Stimulated activated effector memory CD8-positive, alpha-beta T cell treated with anti-CD3 and anti-CD28 coated beads, Interleukin-12 subunit alpha, Interleukin-12 subunit beta, amount 100 ng/mL, for 72 hours (primary cell): Measurements from ENCODE around the gene MRTFB.

Source experiments
- ATAC-seq: fragments of 150-1000 bp; cut with Tn5 transposase; 2 replicates; pipeline ENCODE4 v1.10.0; 2021
- DNase-seq, 2 donors: peaks; one replicate each; pipeline ENCODE4 v3.0.0; 2021 to 2022; ENCODE audit warnings: low spot score in 2 of 2
- H3K27ac Mint-ChIP-seq: one replicate; pipeline ENCODE4 v1.8.0; 2022; ENCODE audit warnings: mild to moderate bottlenecking, mixed read lengths
- H3K36me3 Mint-ChIP-seq: one replicate; pipeline ENCODE4 v1.8.0; 2022; ENCODE audit warnings: mild to moderate bottlenecking, mixed read lengths
- H3K4me1 Mint-ChIP-seq: one replicate; pipeline ENCODE4 v1.8.0; 2022; ENCODE audit warnings: mixed read lengths
- H3K4me3 Mint-ChIP-seq: one replicate; pipeline ENCODE4 v1.8.0; 2022; ENCODE audit warnings: mild to moderate bottlenecking, mixed read lengths
- H3K9me3 Mint-ChIP-seq: one replicate; pipeline ENCODE4 v1.8.0; 2022; ENCODE audit warnings: mixed read lengths

MRTFB gene

GRCh38 chr16:14280541-14280940 lies 209.4 kb downstream of the MRTFB start:
- Mint-ChIP-seq H3K4me3 (no peak overlapping the region), H3K9me3 (no peaks in the 10 kb centered on the region), H3K36me3 (peaks cover 9% of the 10 kb centered on the region), H3K4me1 (peaks cover 7% of the 10 kb centered on the region), H3K27ac (no peak overlapping the region)
- DNase-seq (no peak), ATAC-seq (no peak)

DNA sequence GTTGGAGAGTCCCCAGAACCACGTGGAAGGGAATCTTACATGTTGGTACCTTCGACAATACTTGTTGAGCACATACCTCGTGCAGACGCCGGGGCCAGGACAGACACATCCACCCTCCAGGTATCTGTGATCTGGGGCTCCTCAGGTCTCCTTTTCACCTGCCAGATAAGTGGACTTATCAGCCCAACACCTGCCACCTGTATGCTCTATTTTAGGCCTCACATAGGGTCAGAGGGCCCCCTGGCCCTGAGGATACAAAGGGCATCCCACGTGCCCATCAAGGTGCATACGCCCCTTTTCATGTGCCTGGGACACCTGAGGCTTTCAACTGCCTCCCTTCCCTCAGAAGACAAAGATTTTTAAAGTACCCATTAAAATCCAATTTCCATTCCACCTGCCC lies 212.7 kb downstream of the MRTFB start:
- Mint-ChIP-seq H3K9me3 (no peaks in the 10 kb centered on the region), H3K4me1 (peaks cover 19% of the 10 kb centered on the region), H3K36me3 (peaks cover 20% of the 10 kb centered on the region), H3K27ac (no peak overlapping the region), H3K4me3 (no peak overlapping the region)
- DNase-seq (no peak), ATAC-seq (no peak)

DNA sequence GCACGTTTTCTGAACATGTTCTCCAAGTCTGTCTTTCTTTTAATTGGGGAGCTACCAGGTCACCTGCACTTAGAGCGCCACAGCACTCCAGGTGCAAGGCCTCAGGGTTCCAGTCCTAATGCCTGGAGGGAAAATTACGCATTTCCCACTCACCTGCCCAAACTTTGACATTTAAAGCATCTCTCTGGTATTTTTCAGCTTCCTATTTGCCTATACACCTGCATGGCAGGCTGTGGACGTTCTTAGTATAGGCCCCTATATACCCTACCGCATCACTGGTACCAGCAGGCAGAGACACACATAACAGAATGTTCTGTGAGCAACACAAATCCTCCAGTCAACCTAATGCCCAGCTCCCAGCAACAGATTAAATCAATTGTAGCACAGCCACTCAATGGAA lies 213.3 kb downstream of the MRTFB start:
- Mint-ChIP-seq H3K4me1 (peaks cover 19% of the 10 kb centered on the region), H3K9me3 (peaks cover 4% of the 10 kb centered on the region), H3K36me3 (peaks cover 20% of the 10 kb centered on the region), H3K4me3 (peak overlapping the region; percentile 81), H3K27ac (no peak overlapping the region)
- DNase-seq (no peak), ATAC-seq (no peak)

GRCh38 chr16:14284930-14285512 lies 213.9 kb downstream of the MRTFB start:
- no peak for DNase-seq
- Mint-ChIP-seq H3K9me3 (peaks cover 9% of the 10 kb centered on the region), H3K4me3 (peak overlapping the region; percentile 81), H3K36me3 (peaks cover 20% of the 10 kb centered on the region), H3K27ac (peak overlapping the region; percentile 97), H3K4me1 (peaks cover 19% of the 10 kb centered on the region)
- peak; percentile 68 for ATAC-seq

DNA sequence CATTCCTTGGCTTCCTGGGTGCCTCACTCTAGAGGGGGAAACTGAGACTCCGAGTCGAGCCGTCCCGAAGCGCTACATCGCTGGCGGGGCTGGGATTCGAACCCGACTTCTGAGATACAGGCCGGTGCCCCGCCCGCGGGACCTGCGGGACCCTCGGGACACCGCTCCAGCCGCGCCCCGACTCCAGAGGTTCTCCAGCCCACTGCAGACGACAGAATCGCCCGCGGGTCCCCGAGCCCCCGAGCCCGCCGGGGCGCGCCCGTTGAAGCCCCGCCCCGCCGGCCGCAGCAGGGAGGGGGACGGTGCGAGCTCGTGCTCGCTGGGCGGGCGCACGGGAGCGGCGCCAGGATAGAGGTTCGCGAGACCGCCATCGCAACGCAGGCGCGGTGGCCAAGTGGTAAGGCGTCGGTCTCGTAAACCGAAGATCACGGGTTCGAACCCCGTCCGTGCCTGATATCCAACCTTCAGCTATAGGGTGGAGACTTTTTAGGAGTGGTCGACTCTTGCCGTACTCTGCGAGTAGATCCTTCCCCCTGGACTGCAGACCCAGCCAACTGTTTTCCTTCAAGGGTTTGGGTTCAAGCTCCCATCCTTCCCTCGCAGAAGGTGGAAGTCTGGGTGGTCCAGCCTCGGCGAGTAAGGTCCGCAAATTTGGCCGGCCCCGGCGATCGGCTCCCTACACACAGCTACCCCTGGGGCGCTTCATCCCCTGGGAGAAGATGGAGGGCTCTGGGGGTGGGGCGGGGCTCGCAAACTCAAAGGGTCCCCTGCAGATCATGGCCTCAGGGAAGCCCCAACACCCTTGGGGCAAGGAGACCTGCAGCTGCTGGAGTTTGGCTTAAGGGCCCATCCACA lies 214.6 kb downstream of the MRTFB start:
- Mint-ChIP-seq H3K4me3 (peak overlapping the region; percentile 81), H3K36me3 (peaks cover 20% of the 10 kb centered on the region), H3K27ac (peak overlapping the region; percentile 97), H3K4me1 (peaks cover 19% of the 10 kb centered on the region), H3K9me3 (peaks cover 11% of the 10 kb centered on the region)
- DNase-seq (peak; percentile 98 to 99), ATAC-seq (peak; percentile 87)

DNA sequence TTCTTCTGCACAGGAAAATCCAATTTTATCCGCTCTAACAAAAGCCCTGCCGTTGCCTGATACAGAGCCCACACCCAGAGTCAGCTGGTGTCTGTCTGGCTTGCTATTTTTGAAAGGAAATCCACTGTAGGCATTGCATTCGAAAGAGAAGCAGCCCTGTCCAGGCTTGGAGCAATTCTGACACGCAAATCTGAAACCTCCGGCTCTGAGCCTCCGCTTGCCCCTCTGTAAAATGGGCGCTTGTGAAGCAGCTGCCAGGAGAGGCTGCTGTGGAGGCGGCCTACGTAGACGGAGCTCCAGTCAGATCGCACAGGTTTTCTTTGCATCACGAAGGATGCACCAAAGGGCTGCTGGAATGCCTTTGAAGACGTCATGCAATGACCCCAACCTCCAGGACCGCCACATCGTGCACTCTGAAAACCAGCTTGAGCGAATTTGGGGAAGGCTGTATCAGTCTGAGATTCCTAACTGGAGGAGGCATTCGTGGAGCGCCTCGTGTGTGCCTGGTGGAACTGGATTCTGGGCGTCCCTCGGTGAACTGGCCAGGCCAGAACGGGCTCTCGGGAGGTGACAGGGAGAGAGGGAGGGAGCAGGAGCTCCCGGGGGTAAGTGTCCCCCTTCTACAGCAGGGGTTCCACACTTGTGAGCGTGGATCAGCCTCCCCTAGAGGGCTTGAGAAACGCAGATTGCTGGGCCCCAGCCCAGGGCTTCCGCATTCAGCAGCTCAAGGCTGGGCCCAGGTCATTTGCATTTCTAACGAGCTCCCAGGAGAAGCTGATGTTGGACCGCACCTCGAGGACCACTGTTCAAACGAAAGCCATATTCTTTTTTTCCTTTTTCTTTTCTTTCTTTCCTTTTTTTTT lies 215.5 kb downstream of the MRTFB start:
- H3K36me3 Mint-ChIP-seq, result peaks cover 20% of the 10 kb centered on the region
- no peak for DNase-seq
- H3K27ac Mint-ChIP-seq, result peak overlapping the region; percentile 97
- ATAC-seq, result peak; percentile 11
- H3K4me1 Mint-ChIP-seq, result peaks cover 19% of the 10 kb centered on the region
- H3K4me3 Mint-ChIP-seq, result peak overlapping the region; percentile 81
- peaks cover 11% of the 10 kb centered on the region for H3K9me3 Mint-ChIP-seq

- H3K4me1 Mint-ChIP-seq, result peaks cover 18% of the 10 kb centered on the region
- H3K36me3 Mint-ChIP-seq, result peaks cover 18% of the 10 kb centered on the region
- H3K4me3 Mint-ChIP-seq, result no peak overlapping the region
- ATAC-seq, result no peak
- DNase-seq, result peak in 1 of 2 donors; percentile 67
- peaks cover 11% of the 10 kb centered on the region for H3K9me3 Mint-ChIP-seq
- H3K27ac Mint-ChIP-seq, result no peak overlapping the region
Observed at GRCh38 chr16:14289692-14290340, 218.7 kb downstream of the MRTFB start.

DNA sequence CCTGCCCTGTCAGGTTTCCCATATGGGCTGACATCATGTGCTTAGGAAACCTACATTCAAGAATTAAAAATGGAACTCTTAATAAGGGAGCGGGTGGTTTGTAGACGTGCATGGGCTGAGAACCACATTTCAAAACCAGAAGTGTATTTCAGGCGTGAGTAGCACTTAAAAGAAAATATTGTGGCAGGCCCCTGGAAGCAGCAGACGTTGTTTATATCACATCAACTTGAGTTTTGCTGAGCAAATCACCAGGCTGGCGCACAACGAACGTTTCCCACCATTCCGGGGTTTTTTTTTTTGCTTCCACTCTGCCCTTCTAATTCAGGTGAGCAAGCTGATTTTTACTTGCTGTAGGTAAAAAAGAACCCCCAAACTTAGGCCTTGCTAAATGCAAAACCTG lies 220.2 kb downstream of the MRTFB start:
- Mint-ChIP-seq H3K4me3 (no peak overlapping the region), H3K36me3 (peaks cover 4% of the 10 kb centered on the region), H3K4me1 (peaks cover 5% of the 10 kb centered on the region), H3K27ac (no peak overlapping the region), H3K9me3 (peaks cover 11% of the 10 kb centered on the region)
- no peak for ATAC-seq
- no peak for DNase-seq

DNA sequence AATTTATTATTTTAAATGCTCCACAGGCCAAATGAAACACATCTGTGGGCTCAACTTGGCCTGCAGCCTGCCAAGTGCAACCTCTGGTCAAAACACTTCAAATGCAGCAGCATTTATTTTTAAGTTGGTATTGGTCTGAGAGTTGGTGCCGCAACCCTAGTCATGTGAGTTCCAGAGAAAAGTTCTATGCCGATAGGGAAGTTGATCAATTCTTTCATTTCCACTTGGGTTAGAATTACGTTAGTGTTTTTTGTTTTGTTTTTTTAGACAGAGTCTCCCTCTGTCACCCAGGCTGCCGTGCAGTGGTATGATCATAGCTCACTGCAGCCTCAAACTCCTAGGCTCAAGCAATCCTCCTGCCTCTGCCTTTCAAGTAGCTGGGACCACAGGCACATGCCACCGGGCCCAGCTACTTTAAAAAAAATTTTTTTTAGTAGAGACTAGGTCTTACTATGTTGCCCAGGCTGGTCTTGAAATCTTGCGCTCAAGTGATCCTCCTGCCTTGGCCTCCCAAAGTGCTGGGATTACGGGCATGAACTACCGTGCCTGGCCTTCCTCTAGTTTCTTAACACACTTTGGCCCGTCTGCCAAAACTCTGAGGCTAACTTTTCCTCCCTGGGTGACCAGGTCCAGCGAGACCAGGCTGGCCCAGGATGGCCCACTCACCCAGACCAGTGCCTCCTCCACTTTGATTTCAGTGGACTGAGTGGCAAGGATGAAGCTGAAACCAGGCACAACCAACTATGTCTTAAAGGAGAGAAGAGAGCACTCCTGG lies 221.1 kb downstream of the MRTFB start:
- no peaks in the 10 kb centered on the region for H3K4me1 Mint-ChIP-seq
- DNase-seq, result no peak
- no peaks in the 10 kb centered on the region for H3K36me3 Mint-ChIP-seq
- H3K4me3 Mint-ChIP-seq, result no peak overlapping the region
- peaks cover 11% of the 10 kb centered on the region for H3K9me3 Mint-ChIP-seq
- H3K27ac Mint-ChIP-seq, result no peak overlapping the region
- no peak for ATAC-seq

- H3K4me3 Mint-ChIP-seq, result no peak overlapping the region
- H3K9me3 Mint-ChIP-seq, result no peaks in the 10 kb centered on the region
- H3K27ac Mint-ChIP-seq, result no peak overlapping the region
- ATAC-seq, result no peak
- no peak for DNase-seq
- H3K36me3 Mint-ChIP-seq, result no peaks in the 10 kb centered on the region
- peaks cover 14% of the 10 kb centered on the region for H3K4me1 Mint-ChIP-seq
Observed at GRCh38 chr16:14296663-14297062, 225.5 kb downstream of the MRTFB start.

DNA sequence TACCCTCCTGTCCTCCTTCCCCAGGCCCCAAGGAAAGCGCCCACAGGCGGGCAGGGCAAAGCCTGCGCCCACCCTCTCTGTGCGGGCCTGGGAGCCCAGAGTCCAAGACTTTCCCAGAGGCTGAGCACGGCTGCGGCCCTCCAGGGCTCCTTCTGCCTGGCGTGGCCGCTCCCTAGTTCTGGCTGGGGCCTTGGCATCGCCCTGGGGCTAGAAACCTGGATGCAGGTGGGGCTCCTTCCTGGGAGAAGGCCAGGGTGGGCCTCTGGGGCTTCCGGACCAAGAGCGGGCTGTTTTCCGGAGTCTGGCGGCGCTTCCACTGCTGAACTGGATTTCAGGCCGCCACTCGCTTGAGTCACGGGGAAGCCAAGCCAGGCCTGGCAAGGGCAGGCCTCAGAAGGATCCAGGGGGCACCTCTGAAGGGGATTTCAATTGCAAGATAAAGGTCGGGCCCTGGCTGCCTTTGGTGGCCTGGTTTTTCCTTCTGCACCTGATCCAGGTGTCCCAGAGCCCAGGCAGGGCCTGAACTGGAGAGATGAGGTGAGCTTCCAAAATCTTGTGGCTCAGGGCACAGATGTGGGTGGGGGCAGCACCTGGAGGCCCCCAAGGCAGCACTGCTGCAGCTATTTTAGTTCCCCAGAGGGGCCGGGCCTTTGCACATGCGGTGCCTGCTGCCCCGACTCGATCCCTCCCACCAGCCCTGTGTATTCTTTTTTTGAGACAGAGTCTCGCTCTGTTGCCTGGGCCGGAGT lies 227.4 kb downstream of the MRTFB start:
- Mint-ChIP-seq H3K9me3 (no peaks in the 10 kb centered on the region), H3K4me1 (peaks cover 18% of the 10 kb centered on the region), H3K27ac (no peak overlapping the region), H3K4me3 (no peak overlapping the region), H3K36me3 (no peaks in the 10 kb centered on the region)
- DNase-seq, result no peak
- ATAC-seq, result no peak

GRCh38 chr16:14300705-14301168 lies 229.6 kb downstream of the MRTFB start:
- no peak for DNase-seq
- peaks cover 18% of the 10 kb centered on the region for H3K4me1 Mint-ChIP-seq
- H3K36me3 Mint-ChIP-seq, result no peaks in the 10 kb centered on the region
- H3K9me3 Mint-ChIP-seq, result no peaks in the 10 kb centered on the region
- no peak overlapping the region for H3K27ac Mint-ChIP-seq
- ATAC-seq, result peak; percentile 61
- peak overlapping the region; percentile 74 for H3K4me3 Mint-ChIP-seq

DNA sequence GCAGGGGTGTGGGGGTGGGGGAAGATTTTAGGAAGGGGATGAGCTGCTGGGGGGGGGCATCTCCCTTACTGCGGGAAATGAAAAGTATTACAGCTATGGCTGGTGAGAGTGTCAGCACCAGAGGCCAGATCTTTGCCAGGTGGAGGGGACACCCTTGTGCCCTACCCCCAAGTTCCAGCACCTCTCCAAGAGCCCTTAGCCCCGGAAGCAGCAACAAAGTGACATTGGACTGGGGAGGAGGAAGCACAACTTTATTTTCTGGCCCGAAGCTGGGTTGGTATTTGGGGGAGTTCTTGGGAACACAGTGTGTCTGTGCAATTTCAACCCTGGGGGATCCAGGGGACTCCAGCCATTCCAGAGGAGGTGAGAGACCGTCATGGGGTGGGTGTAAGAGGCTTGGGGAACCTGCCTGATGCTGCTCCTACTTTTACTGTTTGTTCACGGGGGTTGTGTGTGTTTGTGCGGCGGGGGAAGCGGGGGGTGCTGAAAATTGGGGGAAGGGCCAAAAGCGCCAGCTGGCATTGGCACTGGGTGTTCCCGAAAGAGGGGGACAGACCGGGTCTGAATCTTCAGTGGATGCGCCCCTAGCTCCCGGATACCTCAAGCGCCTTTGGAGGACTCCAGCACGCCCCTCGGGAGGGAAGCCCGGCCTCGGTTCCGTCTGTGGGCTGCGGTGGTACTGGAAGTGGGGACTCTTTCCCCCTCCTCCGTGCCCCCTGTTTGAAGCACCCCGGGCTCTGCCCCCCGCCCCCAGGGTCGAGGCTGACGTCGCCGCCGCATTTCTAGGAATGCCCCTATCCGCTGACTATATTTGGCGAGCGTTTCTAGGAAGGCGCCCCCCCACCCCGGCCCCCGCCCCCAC lies 230.3 kb downstream of the MRTFB start:
- no peak for DNase-seq
- Mint-ChIP-seq H3K36me3 (no peaks in the 10 kb centered on the region), H3K4me1 (peaks cover 18% of the 10 kb centered on the region), H3K9me3 (no peaks in the 10 kb centered on the region), H3K4me3 (peak overlapping the region; percentile 74), H3K27ac (no peak overlapping the region)
- ATAC-seq, result no peak
